K562 (cell line): ENCODE results near the gene RGS7. TPM values are rescaled to one million over a fixed set of nuclear protein-coding genes. Genes with fewer than 3 reads are reported as not detected.
A peak's percentile ranks its signal among the peaks of the same experiment; 100 is the strongest.

Experiments
- ADNP ChIP-seq: fragments of 200-800 bp; sonication (Bioruptor generic); IDR thresholded peaks from 2 replicates; pipeline ENCODE4 v1.6.1; 2016; ENCODE audit warnings: missing genetic modification characterization, missing compliant biosample characterization
- CEBPG ChIP-seq, 3 experiments: fragments of 200-800 bp in 1 of 3; sonication (Bioruptor generic) in 1 of 3; sonication (generic) in 1 of 3; formaldehyde crosslinking in 1 of 3; IDR thresholded peaks in 2 of 3; conservative IDR thresholded peaks in 1 of 3; 2 replicates each; pipeline versions ENCODE4 v1.6.1 to v1.8.0; 2016 to 2022; ENCODE audit warnings: missing compliant biosample characterization in 2 of 3, missing genetic modification characterization in 2 of 3, mild to moderate bottlenecking in 1 of 3, missing genetic modification reagents in 1 of 3
- HMG20A ChIP-seq: fragments of 450-650 bp; formaldehyde crosslinking; conservative IDR thresholded peaks from 2 replicates; pipeline ENCODE4 v1.4.0; 2020; ENCODE audit warnings: mild to moderate bottlenecking, mixed read lengths
- KAT2B ChIP-seq: IDR thresholded peaks from one replicate; pipeline ENCODE4 v1.6.1; 2012; ENCODE audit warnings: low read depth, mild to moderate bottlenecking, control low read depth, inconsistent platforms, low read length, moderate library complexity
- LEF1 ChIP-seq: fragments of 450-650 bp; IDR thresholded peaks from 2 replicates; pipeline ENCODE4 v1.6.1; 2016; ENCODE audit warnings: mild to moderate bottlenecking
- MAFF ChIP-seq: IDR thresholded peaks from 2 replicates; pipeline ENCODE4 v1.6.1; 2012; ENCODE audit warnings: low read length, improper control_type of control experiment
- POLR3A ChIP-seq: IDR thresholded peaks from 2 replicates; pipeline ENCODE4 v1.6.1; 2011; ENCODE audit warnings: borderline replicate concordance, mild to moderate bottlenecking, moderate library complexity; ENCODE audit not compliant: insufficient read length, insufficient read depth; ENCODE audit errors: extremely low read depth
- PTBP1 ChIP-seq: fragments of 200-400 bp; formaldehyde crosslinking; IDR thresholded peaks from 2 replicates; pipeline ENCODE4 v1.6.1; 2017; ENCODE audit warnings: low read depth, low read length
- RAD21 ChIP-seq, 2 experiments: fragments of 250-450 bp in 1 of 2; fragments of 450-650 bp in 1 of 2; sonication (Bioruptor Pico) in 1 of 2; formaldehyde crosslinking in 1 of 2; IDR thresholded peaks in 1 of 2; conservative IDR thresholded peaks in 1 of 2; 2 replicates each; pipeline versions ENCODE4 v1.4.0 to v1.8.0; 2020 to 2022; ENCODE audit warnings: mild to moderate bottlenecking in 2 of 2, moderate library complexity in 1 of 2
- RBM17 ChIP-seq: fragments of 200-400 bp; formaldehyde crosslinking; IDR thresholded peaks from 2 replicates; pipeline ENCODE4 v1.6.1; 2017; ENCODE audit warnings: low read depth, mild to moderate bottlenecking, low read length, borderline replicate concordance
- STAG1 ChIP-seq: sonication (generic); formaldehyde crosslinking; IDR thresholded peaks from 2 replicates; pipeline ENCODE4 v1.5.0; 2020; ENCODE audit warnings: missing genetic modification reagents, borderline replicate concordance
- ZNF134 ChIP-seq: fragments of 250-450 bp; sonication (Bioruptor Pico); conservative IDR thresholded peaks from 2 replicates; pipeline ENCODE4 v1.4.0; 2020
- ZNF3 ChIP-seq: fragments of 250-450 bp; sonication (Bioruptor Pico); IDR thresholded peaks from 2 replicates; pipeline ENCODE4 v1.5.0; 2021; ENCODE audit warnings: mild to moderate bottlenecking, moderate library complexity
- polyA plus RNA-seq, 8 experiments: library from polyadenylated mRNA; depleted of rRNA in 4 of 8; stranded (reverse) in 5 of 8; unstranded in 3 of 8; fragments of >200 nt; fragmentation: Nextera tagmentation in 2 of 8; fragmentation: Illumina TruSeq in 1 of 8; extraction: Ambion mirVana in 2 of 8; extraction: Trizol in 1 of 8; gene quantifications; 2 replicates each; pipeline versions ENCODE4 v1.2.1 to v1.2.3, GENCODE V29; 2011 to 2014; ENCODE audit warnings: inconsistent platforms in 1 of 8, missing spikeins in 1 of 8
- total RNA-seq, 7 experiments: library from RNA; depleted of rRNA in 6 of 7; stranded (reverse); fragments of >200 nt in 6 of 7; fragmentation: Illumina TruSeq in 2 of 7; extraction: Trizol in 2 of 7; gene quantifications; 2 replicates each; pipeline versions ENCODE4 v1.2.1 to v1.2.3, GENCODE V29; 2011 to 2021; ENCODE audit warnings: low replicate concordance in 1 of 7
- TF ChIP-seq, protein P1 (sequence below), 2 experiments: fragments of 450-650 bp; formaldehyde crosslinking in 1 of 2; IDR thresholded peaks; 2 replicates each; pipeline versions ENCODE4 v1.4.0 to v1.6.1; 2014 to 2020; ENCODE audit warnings: mild to moderate bottlenecking in 2 of 2, borderline replicate concordance in 1 of 2, low read depth in 1 of 2
- TF ChIP-seq, protein P2 (sequence below): fragments of 450-650 bp; formaldehyde crosslinking; conservative IDR thresholded peaks from 2 replicates; pipeline ENCODE4 v1.4.0; 2022; ENCODE audit warnings: mild to moderate bottlenecking, missing genetic modification characterization
- TF ChIP-seq, protein P3 (sequence below): fragments of 250-450 bp; sonication (Bioruptor Pico); IDR thresholded peaks from 2 replicates; pipeline ENCODE4 v1.8.0; 2022; ENCODE audit warnings: inconsistent platforms, mild to moderate bottlenecking, moderate library complexity, borderline replicate concordance

Gene RGS7
- total and polyA plus RNA-seq, 9 of the 15 experiments (the other 6 are each of a cell fraction or from before 2014, with no cell fraction given), result not detected

DNA sequence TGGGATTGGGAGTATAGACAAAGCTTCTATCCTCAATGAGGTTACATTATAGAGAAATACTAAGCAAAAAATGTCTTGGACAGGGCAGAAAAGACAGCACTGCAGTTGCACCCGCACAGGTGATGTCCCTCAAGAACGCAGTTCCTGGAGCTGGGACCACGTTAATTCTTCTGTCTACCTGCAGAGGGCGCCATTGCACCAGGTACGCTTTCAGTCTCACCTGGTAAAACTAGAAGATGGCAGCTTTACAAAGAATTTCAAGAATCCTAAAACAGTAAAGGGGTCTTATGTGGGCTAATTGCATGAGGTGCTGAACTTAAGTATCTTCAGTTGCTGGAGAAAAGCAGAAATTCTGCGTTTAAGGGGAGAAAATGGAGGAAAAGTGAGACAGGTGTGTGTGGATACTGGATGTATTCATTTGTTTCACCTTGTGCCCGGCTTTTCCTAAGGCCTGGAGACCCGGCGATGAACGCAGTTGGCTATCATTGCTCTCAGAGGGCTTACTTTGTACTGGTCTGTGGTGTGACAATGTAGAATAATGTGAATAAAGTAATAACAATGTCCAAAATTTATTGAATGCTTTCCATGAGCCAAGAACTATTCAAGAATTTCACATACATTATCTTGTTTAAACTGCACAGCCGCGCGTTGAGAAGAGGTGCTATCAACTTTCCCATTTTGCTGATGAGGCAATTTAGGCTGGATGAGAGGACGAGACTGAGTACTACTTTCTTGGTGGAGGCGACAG is 468.8 kb downstream of the RGS7 start (continued):
- TF ChIP-seq, protein P1, sequence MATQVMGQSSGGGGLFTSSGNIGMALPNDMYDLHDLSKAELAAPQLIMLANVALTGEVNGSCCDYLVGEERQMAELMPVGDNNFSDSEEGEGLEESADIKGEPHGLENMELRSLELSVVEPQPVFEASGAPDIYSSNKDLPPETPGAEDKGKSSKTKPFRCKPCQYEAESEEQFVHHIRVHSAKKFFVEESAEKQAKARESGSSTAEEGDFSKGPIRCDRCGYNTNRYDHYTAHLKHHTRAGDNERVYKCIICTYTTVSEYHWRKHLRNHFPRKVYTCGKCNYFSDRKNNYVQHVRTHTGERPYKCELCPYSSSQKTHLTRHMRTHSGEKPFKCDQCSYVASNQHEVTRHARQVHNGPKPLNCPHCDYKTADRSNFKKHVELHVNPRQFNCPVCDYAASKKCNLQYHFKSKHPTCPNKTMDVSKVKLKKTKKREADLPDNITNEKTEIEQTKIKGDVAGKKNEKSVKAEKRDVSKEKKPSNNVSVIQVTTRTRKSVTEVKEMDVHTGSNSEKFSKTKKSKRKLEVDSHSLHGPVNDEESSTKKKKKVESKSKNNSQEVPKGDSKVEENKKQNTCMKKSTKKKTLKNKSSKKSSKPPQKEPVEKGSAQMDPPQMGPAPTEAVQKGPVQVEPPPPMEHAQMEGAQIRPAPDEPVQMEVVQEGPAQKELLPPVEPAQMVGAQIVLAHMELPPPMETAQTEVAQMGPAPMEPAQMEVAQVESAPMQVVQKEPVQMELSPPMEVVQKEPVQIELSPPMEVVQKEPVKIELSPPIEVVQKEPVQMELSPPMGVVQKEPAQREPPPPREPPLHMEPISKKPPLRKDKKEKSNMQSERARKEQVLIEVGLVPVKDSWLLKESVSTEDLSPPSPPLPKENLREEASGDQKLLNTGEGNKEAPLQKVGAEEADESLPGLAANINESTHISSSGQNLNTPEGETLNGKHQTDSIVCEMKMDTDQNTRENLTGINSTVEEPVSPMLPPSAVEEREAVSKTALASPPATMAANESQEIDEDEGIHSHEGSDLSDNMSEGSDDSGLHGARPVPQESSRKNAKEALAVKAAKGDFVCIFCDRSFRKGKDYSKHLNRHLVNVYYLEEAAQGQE (IDR thresholded peaks at IDR 0.05; ENCODE audit: borderline replicate concordance), result peak; percentile 44; the same call in 1 of the 2 replicates
- TF ChIP-seq, protein P1 (CRISPR knock-in tag; IDR thresholded peaks at IDR 0.05; ENCODE audit: low read depth), result no peak
- TF ChIP-seq ZNF134 (CRISPR knock-in tag) (no peak), POLR3A (no peak), ZNF3 (no peak), CEBPG (CRISPR knock-in tag; IDR thresholded peaks at IDR 0.05) (no peak), CEBPG (tag; conservative IDR thresholded peaks at IDR 0.05 in 1 of 2, IDR thresholded peaks at IDR 0.05 in 1 of 2) (no peak), ADNP (tag) (no peak), LEF1 (no peak), RAD21 (CRISPR knock-in tag; conservative IDR thresholded peaks at IDR 0.05 in 1 of 2, IDR thresholded peaks at IDR 0.05 in 1 of 2) (peak; percentile 73 to 81), RBM17 (no peak), KAT2B (no peak), MAFF (peak; percentile 90), HMG20A (CRISPR knock-in tag) (no peak), PTBP1 (no peak), STAG1 (CRISPR knock-in tag) (peak; percentile 58; the same call in 1 of the 2 replicates)
- TF ChIP-seq, protein P2, sequence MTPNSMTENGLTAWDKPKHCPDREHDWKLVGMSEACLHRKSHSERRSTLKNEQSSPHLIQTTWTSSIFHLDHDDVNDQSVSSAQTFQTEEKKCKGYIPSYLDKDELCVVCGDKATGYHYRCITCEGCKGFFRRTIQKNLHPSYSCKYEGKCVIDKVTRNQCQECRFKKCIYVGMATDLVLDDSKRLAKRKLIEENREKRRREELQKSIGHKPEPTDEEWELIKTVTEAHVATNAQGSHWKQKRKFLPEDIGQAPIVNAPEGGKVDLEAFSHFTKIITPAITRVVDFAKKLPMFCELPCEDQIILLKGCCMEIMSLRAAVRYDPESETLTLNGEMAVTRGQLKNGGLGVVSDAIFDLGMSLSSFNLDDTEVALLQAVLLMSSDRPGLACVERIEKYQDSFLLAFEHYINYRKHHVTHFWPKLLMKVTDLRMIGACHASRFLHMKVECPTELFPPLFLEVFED (CRISPR knock-in tag), result no peak
- TF ChIP-seq, protein P3, sequence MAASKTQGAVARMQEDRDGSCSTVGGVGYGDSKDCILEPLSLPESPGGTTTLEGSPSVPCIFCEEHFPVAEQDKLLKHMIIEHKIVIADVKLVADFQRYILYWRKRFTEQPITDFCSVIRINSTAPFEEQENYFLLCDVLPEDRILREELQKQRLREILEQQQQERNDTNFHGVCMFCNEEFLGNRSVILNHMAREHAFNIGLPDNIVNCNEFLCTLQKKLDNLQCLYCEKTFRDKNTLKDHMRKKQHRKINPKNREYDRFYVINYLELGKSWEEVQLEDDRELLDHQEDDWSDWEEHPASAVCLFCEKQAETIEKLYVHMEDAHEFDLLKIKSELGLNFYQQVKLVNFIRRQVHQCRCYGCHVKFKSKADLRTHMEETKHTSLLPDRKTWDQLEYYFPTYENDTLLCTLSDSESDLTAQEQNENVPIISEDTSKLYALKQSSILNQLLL (CRISPR knock-in tag), result no peak
